GM23338 (cell line): ENCODE data around the gene HHIP. TPM values are rescaled to one million over a fixed set of nuclear protein-coding genes. Genes with fewer than 3 reads are reported as not detected.

Experiments
- ATAC-seq: fragments of 200-7000 bp; cut with Tn5 transposase; 3 replicates; pipeline ENCODE4 v1.9.1; 2020
- DNase-seq: peaks from one replicate; pipeline ENCODE4 v3.0.0-alpha.2; 2015; ENCODE audit warnings: low spot score
- H2AFZ ChIP-seq: fragments of 200-600 bp; sonication (generic); 2 replicates; pipeline ENCODE4 v1.8.0; 2016; ENCODE audit warnings: antibody characterized with exemption, mild to moderate bottlenecking, moderate library complexity
- H3F3A ChIP-seq: fragments of 200-600 bp; sonication (generic); replicated peaks from 2 replicates; pipeline ENCODE4 v1.8.0; 2017; ENCODE audit warnings: antibody characterized with exemption, mixed run types, low read depth
- H3K27ac ChIP-seq: fragments of 200-600 bp; sonication (generic); 2 replicates; pipeline ENCODE4 v1.6.1; 2016; ENCODE audit warnings: low read depth
- H3K27me3 ChIP-seq: fragments of 200-600 bp; sonication (generic); 2 replicates; pipeline ENCODE4 v1.8.0; 2016; ENCODE audit warnings: mild to moderate bottlenecking, mixed run types, moderate library complexity; ENCODE audit not compliant: insufficient read depth
- H3K36me3 ChIP-seq: fragments of 200-600 bp; sonication (generic); 2 replicates; pipeline ENCODE4 v1.8.0; 2016; ENCODE audit warnings: mild to moderate bottlenecking; ENCODE audit not compliant: insufficient read depth
- H3K4me1 ChIP-seq: fragments of 200-600 bp; sonication (generic); 2 replicates; pipeline ENCODE4 v1.8.0; 2016; ENCODE audit warnings: mild to moderate bottlenecking, moderate library complexity; ENCODE audit not compliant: insufficient read depth
- H3K4me2 ChIP-seq: fragments of 200-600 bp; sonication (generic); 2 replicates; pipeline ENCODE4 v1.7.1; 2017; ENCODE audit warnings: mixed run types
- H3K4me3 ChIP-seq: fragments of 200-600 bp; sonication (generic); 2 replicates; pipeline ENCODE4 v1.6.1; 2016; ENCODE audit warnings: mixed run types
- H3K79me2 ChIP-seq: fragments of 200-600 bp; sonication (generic); replicated peaks from 2 replicates; pipeline ENCODE4 v1.8.0; 2017; ENCODE audit warnings: mild to moderate bottlenecking; ENCODE audit not compliant: insufficient read depth
- H3K9me2 ChIP-seq: fragments of 200-600 bp; sonication (generic); 2 replicates; pipeline ENCODE4 v1.8.0; 2017; ENCODE audit not compliant: insufficient read depth
- H4K20me1 ChIP-seq: fragments of 200-600 bp; sonication (generic); replicated peaks from 2 replicates; pipeline ENCODE4 v1.8.0; 2017; ENCODE audit warnings: mild to moderate bottlenecking; ENCODE audit not compliant: insufficient read depth
- H3K27ac Mint-ChIP-seq: 2 replicates; pipeline ENCODE4 v1.8.0; 2020; ENCODE audit warnings: inconsistent platforms, mild to moderate bottlenecking, moderate library complexity, mixed read lengths
- H3K27me3 Mint-ChIP-seq: 3 replicates; pipeline ENCODE4 v1.8.0; 2022; ENCODE audit warnings: low read depth, mild to moderate bottlenecking, moderate library complexity, mixed read lengths, inconsistent platforms; ENCODE audit not compliant: insufficient read depth, poor library complexity
- H3K36me3 Mint-ChIP-seq: 3 replicates; pipeline ENCODE4 v1.8.0; 2021; ENCODE audit warnings: low read depth, mild to moderate bottlenecking, inconsistent platforms, moderate library complexity, mixed read lengths
- H3K4me1 Mint-ChIP-seq: 3 replicates; pipeline ENCODE4 v1.8.0; 2020; ENCODE audit warnings: mild to moderate bottlenecking, inconsistent platforms, mixed read lengths
- H3K4me3 Mint-ChIP-seq: 3 replicates; pipeline ENCODE4 v1.8.0; 2021; ENCODE audit warnings: moderate library complexity, mild to moderate bottlenecking, inconsistent platforms, mixed read lengths
- H3K9me3 Mint-ChIP-seq: 3 replicates; pipeline ENCODE4 v1.8.0; 2020; ENCODE audit warnings: moderate library complexity, mild to moderate bottlenecking, inconsistent platforms, mixed read lengths
- CREB1 ChIP-seq: fragments of 250-450 bp; sonication (Bioruptor Pico); IDR thresholded peaks from 2 replicates; pipeline ENCODE4 v1.5.0; 2020; ENCODE audit warnings: low read depth, mild to moderate bottlenecking, moderate library complexity
- CTCF ChIP-seq, 2 experiments: fragments of 200-600 bp in 1 of 2; sonication (generic) in 1 of 2; conservative IDR thresholded peaks; 2 replicates each; pipeline versions ENCODE4 v1.5.1 to v1.6.1; 2016 to 2017; ENCODE audit warnings: antibody characterized with exemption in 2 of 2, low read depth in 2 of 2, mild to moderate bottlenecking in 2 of 2, moderate library complexity in 1 of 2
- ETS1 ChIP-seq: IDR thresholded peaks from 2 replicates; pipeline ENCODE4 v1.6.1; 2016; ENCODE audit warnings: antibody characterized with exemption
- EZH2 ChIP-seq: fragments of 200-600 bp; sonication (generic); IDR thresholded peaks from one replicate; pipeline ENCODE4 v1.8.0; 2017; ENCODE audit warnings: antibody characterized with exemption, mild to moderate bottlenecking, low read depth; ENCODE audit not compliant: unreplicated experiment
- EZH2phosphoT487 ChIP-seq: fragments of 200-600 bp; sonication (generic); IDR thresholded peaks from one replicate; pipeline ENCODE4 v1.8.1; 2018; ENCODE audit warnings: antibody characterized with exemption; ENCODE audit not compliant: unreplicated experiment
- JUNB ChIP-seq: IDR thresholded peaks from one replicate; pipeline ENCODE4 v1.6.1; 2016; ENCODE audit warnings: antibody characterized with exemption; ENCODE audit not compliant: unreplicated experiment
- POLR2AphosphoS5 ChIP-seq: IDR thresholded peaks from 2 replicates; pipeline ENCODE4 v1.6.1; 2016; ENCODE audit warnings: antibody characterized with exemption, low read depth
- STAT1 ChIP-seq: IDR thresholded peaks from one replicate; pipeline ENCODE4 v1.6.1; 2016; ENCODE audit warnings: antibody characterized with exemption; ENCODE audit not compliant: unreplicated experiment
- ZNF114 ChIP-seq: fragments of 250-450 bp; sonication (Bioruptor Pico); IDR thresholded peaks from 2 replicates; pipeline ENCODE4 v1.5.0; 2020; ENCODE audit warnings: mild to moderate bottlenecking, moderate library complexity
- ZNF331 ChIP-seq: fragments of 250-450 bp; sonication (Bioruptor Pico); IDR thresholded peaks from 2 replicates; pipeline ENCODE4 v1.5.0; 2020; ENCODE audit warnings: low read depth, mild to moderate bottlenecking, moderate library complexity
- ZNF462 ChIP-seq: fragments of 250-450 bp; sonication (Bioruptor Pico); IDR thresholded peaks from 2 replicates; pipeline ENCODE4 v1.5.0; 2020; ENCODE audit warnings: mild to moderate bottlenecking, moderate library complexity
- polyA plus RNA-seq: library from polyadenylated mRNA; unstranded; fragments of >200 nt; fragmentation: Nextera tagmentation; extraction: Ambion mirVana; gene quantifications from 2 replicates; pipeline ENCODE4 v1.2.1, GENCODE V29; 2016
- total RNA-seq: library from RNA; depleted of rRNA; stranded (reverse); fragments of >200 nt; shearing (Covaris generic); gene quantifications from 2 replicates; pipeline ENCODE4 v1.2.3, GENCODE V29; 2014

Gene HHIP
- total and polyA plus RNA-seq, 2 experiments from 2014 or later = 2.5 to 4.2 TPM

DNA sequence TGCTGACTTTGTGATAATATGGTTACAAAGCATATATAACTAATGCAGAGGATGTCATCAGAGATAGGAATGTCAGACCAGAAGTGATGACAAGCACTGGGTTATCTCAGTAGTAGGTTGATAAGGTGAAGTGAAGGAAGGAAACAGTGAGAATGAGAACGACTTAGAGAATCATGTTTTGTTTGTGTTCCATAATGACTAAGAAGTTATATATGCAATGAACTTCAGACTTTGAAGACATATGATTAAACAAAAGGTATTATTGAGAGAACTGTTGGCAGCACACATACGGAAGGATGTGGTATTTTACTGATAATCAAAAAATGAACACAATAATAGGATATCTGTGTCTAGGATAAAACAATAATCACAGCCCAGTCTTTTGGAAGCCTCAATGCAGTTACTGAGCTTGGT is 18.3 kb upstream of the HHIP start:
- H3K4me1 ChIP-seq = no peaks in the 10 kb centered on the region
- H3F3A ChIP-seq = no peaks in the 10 kb centered on the region
- H3K4me3 Mint-ChIP-seq = no peak overlapping the region
- H3K27me3 Mint-ChIP-seq = peaks cover 3% of the 10 kb centered on the region
- DNase-seq (no peak), ATAC-seq (no peak)
- no peaks in the 10 kb centered on the region for H3K9me3 Mint-ChIP-seq
- no peak overlapping the region for H3K4me2 ChIP-seq
- no peaks in the 10 kb centered on the region for H3K4me1 Mint-ChIP-seq
- H3K9me2 ChIP-seq = no peaks in the 10 kb centered on the region
- TF ChIP-seq CTCF (conservative IDR thresholded peaks at IDR 0.05; ENCODE audit: low read depth in 2 of 2) (no peak), CREB1 (CRISPR knock-in tag) (no peak), POLR2AphosphoS5 (no peak), EZH2 (no peak), ZNF331 (CRISPR knock-in tag) (no peak), STAT1 (no peak), EZH2phosphoT487 (no peak), JUNB (no peak), ETS1 (no peak), ZNF114 (CRISPR knock-in tag) (no peak), ZNF462 (CRISPR knock-in tag) (no peak)
- no peak overlapping the region for H3K27ac ChIP-seq
- H3K4me3 ChIP-seq = no peak overlapping the region
- H4K20me1 ChIP-seq = no peaks in the 10 kb centered on the region
- H2AFZ ChIP-seq = no peak overlapping the region
- no peaks in the 10 kb centered on the region for H3K36me3 ChIP-seq
- no peaks in the 10 kb centered on the region for H3K79me2 ChIP-seq
- H3K27ac Mint-ChIP-seq = no peak overlapping the region
- H3K36me3 Mint-ChIP-seq = no peaks in the 10 kb centered on the region
- no peaks in the 10 kb centered on the region for H3K27me3 ChIP-seq
